GM18861 (cell line): ENCODE data around the gene SUPT16H.
"Not testable (repeated sequence)": the region's sequence is repeated elsewhere in the genome, so short reads cannot be mapped to it uniquely, and the experiment has no call there.

Experiments
- ATAC-seq: cut with Tn5 transposase; IDR thresholded peaks from one replicate; pipeline ENCODE4 v1.9.1; 2021; ENCODE audit not compliant: unreplicated experiment

SUPT16H gene

DNA sequence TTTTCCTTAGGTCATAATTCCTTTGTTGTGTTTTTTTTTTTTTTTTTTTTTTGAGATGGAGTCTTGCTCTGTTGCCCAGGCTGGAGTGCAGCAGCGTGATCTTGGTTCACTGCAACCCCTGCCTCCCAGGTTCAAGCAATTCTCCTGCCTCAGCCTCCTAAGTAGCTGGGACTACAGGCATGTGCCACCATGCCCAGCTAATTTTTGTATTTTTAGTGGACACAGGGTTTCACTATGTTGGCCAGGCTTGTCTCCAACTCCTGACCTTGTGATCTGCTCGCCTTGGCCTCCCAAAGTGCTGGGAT, 81.0 kb downstream of the SUPT16H start:
- not testable (repeated sequence) for ATAC-seq

DNA sequence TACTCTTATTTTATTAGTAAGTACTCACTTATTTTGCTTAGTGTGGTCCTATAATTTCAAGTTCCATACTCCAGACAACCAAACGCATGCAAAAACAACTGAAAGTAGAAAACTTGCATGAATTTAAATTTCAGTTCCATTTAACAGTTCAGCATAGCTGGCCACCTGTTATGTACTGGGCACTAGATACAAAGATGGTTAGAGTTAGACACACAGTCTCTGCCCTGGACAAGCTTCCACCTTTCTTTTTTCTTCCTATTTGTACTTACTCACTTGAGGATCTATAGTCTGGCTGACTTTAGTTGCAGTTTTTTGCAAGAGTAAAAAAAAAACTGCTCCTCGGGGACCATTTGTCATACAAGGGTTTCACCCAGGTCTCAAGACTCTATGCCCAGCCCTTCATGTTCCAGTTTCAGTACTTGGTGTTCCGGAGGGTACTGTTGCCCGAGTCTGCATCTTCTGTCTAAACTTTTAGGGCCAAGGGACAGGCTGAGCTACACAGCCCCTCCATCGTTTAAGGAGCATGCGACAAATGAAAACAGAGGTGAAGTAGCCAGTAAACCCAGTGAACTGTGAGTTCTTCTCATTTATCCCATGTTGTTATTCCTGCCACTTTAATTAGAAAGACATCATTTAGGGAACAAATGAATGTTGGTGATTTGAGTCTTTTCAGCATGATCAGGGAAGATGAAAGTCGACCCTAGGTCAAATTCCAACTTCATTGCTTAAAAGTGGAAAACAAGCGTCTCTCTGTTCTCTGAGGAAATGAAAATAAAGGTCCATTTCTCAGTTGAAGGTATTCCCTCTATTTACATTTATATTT, 81.6 kb downstream of the SUPT16H start:
- ATAC-seq: no peak
